Transverse colon (tissue), 4 donors: ENCODE measurements around the gene RBBP5. TPM values are rescaled to one million over a fixed set of nuclear protein-coding genes. Genes with fewer than 3 reads are reported as not detected.

Source experiments
- DNase-seq: peaks from one replicate; pipeline ENCODE4 v3.0.0-alpha.2; 2019
- H3K27ac ChIP-seq, 4 donors: fragments of 200-600 bp; sonication (generic); 2 replicates each; pipeline ENCODE4 v1.5.1; 2016 to 2018; ENCODE audit warnings: inconsistent platforms in 4 of 4
- H3K27me3 ChIP-seq: fragments of 200-600 bp; sonication (generic); 2 replicates; pipeline ENCODE4 v1.5.1; 2017; ENCODE audit warnings: inconsistent platforms
- H3K36me3 ChIP-seq, 4 donors: fragments of 200-600 bp; sonication (generic); 2 replicates each; pipeline ENCODE4 v1.5.1; 2017 to 2019; ENCODE audit warnings: inconsistent platforms in 4 of 4
- H3K4me1 ChIP-seq, 4 donors: fragments of 200-600 bp; sonication (generic); 2 replicates each; pipeline ENCODE4 v1.5.1; 2017 to 2020; ENCODE audit warnings: inconsistent platforms in 4 of 4
- H3K4me3 ChIP-seq, 4 donors: fragments of 200-600 bp; sonication (generic); 1 replicate in 1 of 4; 2 replicates in 3 of 4; pipeline versions ENCODE4 v1.5.1 to v1.6.1; 2017 to 2019; ENCODE audit warnings: inconsistent platforms in 4 of 4
- H3K9me3 ChIP-seq, 2 donors: fragments of 200-600 bp; sonication (generic); 2 replicates each; pipeline ENCODE4 v1.5.1; 2017 to 2019; ENCODE audit warnings: inconsistent platforms in 2 of 2
- EP300 ChIP-seq: sonication (generic); formaldehyde crosslinking; IDR thresholded peaks from one replicate; pipeline ENCODE4 v1.6.1; 2017; ENCODE audit warnings: antibody characterized with exemption, low read depth
- POLR2A ChIP-seq: fragments of 450-650 bp; IDR thresholded peaks from one replicate; pipeline ENCODE4 v1.6.1; 2016; ENCODE audit warnings: antibody characterized with exemption, mild to moderate bottlenecking, moderate library complexity
- POLR2AphosphoS5 ChIP-seq, 3 donors: sonication (generic); formaldehyde crosslinking; IDR thresholded peaks; one replicate each; pipeline ENCODE4 v1.6.1; 2016; ENCODE audit warnings: antibody characterized with exemption in 3 of 3
- WGBS, 2 donors: methylation state at CpG; one replicate each; pipeline ENCODE4 v1.1.5; 2018; ENCODE audit warnings: low coverage in 1 of 2; 5-methylcytosine and 5-hydroxymethylcytosine counted together
- in situ Hi-C, 4 donors: fragments of 200-750 bp; cut with MboI; loops; one replicate each; pipeline versions ENCODE4 v1.15.0 to v1.15.1; 2017; ENCODE audit warnings: low sequenced_read_pairs in 3 of 4, low pct_ligation_motif_present in 1 of 4, low pct_unique_long_range_greater_than_20kb in 1 of 4
- intact Hi-C: fragments of 100-400 bp; cut with DNase I; formaldehyde crosslinking; loops from one replicate; pipeline ENCODE4 v1.15.1; 2023; ENCODE audit warnings: low total_unique reads
- total RNA-seq, 4 donors: library from RNA; depleted of rRNA; stranded (reverse); fragments of >200 nt; gene quantifications; one replicate each; pipeline ENCODE4 v1.1.0, GENCODE V29; 2016
- TF ChIP-seq, protein P1 (sequence below), 5 experiments: fragments of 200-600 bp in 3 of 5; fragments of 450-650 bp in 2 of 5; sonication (generic) in 3 of 5; IDR thresholded peaks; 1 replicate in 2 of 5; 2 replicates in 3 of 5; pipeline ENCODE4 v1.5.1; 2016 to 2017; ENCODE audit warnings: antibody characterized with exemption in 5 of 5, inconsistent platforms in 3 of 5, mild to moderate bottlenecking in 2 of 5, moderate library complexity in 1 of 5

Gene RBBP5
- total RNA-seq, 4 donors from 2014 or later: 4.0 to 15.6 (median 10.2) TPM

DNA sequence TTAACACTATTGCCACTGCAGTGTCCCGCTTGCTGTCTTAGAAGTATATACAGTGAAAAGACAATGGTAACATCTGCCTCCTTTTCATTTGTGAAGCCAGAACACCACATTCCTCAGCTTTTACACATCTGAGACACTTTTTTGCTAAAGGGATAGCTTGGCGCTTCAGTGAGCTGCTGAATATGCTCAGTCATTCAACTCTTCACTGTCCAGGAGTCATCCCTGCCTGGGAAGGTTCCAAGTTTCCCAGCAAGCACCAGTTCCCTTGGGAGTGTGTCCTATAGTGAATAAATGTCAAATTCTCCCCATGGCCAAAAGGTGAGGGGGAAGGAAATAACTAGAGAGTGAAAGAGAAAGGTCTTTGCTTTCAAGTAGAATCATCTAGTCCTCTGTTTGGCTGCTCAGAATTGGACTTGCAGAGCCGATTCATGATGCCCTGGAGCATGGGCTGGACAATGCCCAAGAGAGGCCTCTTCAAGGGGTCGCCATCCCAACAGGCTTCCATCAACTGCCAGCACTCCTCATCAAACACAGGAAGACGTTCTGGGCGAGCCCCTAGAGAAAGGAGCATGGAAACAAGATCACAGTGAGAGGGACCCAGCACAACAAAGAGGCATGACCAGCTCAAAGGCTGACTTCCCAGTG lies 25.5 kb upstream of the RBBP5 start:
- Histone ChIP-seq H3K4me3 (no peak overlapping the region), H3K36me3 (peaks cover 0 to 10% (median 0%) of the 10 kb centered on the region in 4 donors), H3K27ac (no peak overlapping the region), H3K9me3 (no peaks in the 10 kb centered on the region), H3K4me1 (no peaks in the 10 kb centered on the region), H3K27me3 (no peaks in the 10 kb centered on the region)
- intact Hi-C loops (loop anchor here (10.0 kb wide), 1 partner anchor 107 kb away; no protein-coding TSS in a partner anchor), in situ Hi-C loops (no loop called here)
- WGBS, 2 donors: 83 to 92% methylated on average over 5 to 6 of the region's 6 CpGs
- no peak for DNase-seq
- TF ChIP-seq, protein P1, sequence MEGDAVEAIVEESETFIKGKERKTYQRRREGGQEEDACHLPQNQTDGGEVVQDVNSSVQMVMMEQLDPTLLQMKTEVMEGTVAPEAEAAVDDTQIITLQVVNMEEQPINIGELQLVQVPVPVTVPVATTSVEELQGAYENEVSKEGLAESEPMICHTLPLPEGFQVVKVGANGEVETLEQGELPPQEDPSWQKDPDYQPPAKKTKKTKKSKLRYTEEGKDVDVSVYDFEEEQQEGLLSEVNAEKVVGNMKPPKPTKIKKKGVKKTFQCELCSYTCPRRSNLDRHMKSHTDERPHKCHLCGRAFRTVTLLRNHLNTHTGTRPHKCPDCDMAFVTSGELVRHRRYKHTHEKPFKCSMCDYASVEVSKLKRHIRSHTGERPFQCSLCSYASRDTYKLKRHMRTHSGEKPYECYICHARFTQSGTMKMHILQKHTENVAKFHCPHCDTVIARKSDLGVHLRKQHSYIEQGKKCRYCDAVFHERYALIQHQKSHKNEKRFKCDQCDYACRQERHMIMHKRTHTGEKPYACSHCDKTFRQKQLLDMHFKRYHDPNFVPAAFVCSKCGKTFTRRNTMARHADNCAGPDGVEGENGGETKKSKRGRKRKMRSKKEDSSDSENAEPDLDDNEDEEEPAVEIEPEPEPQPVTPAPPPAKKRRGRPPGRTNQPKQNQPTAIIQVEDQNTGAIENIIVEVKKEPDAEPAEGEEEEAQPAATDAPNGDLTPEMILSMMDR (IDR thresholded peaks at IDR 0.05): no peak
- TF ChIP-seq POLR2A (no peak), EP300 (no peak), POLR2AphosphoS5 (IDR thresholded peaks at IDR 0.05) (no peak)

DNA sequence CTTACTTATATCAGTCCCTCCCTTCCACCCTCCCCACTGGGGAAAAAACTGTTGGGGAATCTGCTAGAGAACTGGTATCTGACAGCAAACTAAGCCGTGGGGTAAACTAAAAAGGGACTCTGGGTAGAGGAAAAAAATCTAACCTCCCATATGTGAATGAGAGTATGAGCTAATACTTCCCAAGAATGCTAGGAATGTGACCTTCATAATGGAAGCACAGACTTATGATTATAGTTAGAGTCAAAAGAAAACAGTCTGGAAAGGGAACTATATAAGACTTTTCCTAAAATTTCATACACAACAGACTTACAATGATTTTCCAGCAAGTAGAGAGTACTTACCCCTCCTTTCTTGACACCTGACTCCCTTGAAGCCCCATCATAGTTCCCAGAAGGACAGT lies 23.0 kb upstream of the RBBP5 start:
- Histone ChIP-seq H3K27ac (no peak overlapping the region), H3K27me3 (no peaks in the 10 kb centered on the region), H3K4me1 (peaks cover 0 to 9% (median 5%) of the 10 kb centered on the region in 4 donors), H3K9me3 (no peaks in the 10 kb centered on the region), H3K36me3 (peaks cover 0 to 10% (median 0%) of the 10 kb centered on the region in 4 donors), H3K4me3 (no peak overlapping the region)
- 54% methylated on average over 1 of the region's 1 CpG; no CpG with 5 or more reads in 1 of the 2 donors for WGBS, 2 donors
- no peak for TF ChIP-seq POLR2AphosphoS5 (IDR thresholded peaks at IDR 0.05)
- TF ChIP-seq, protein P1 (IDR thresholded peaks at IDR 0.05): no peak
- TF ChIP-seq EP300: no peak
- TF ChIP-seq POLR2A: no peak
- in situ Hi-C loops: no loop called here
- intact Hi-C loops: loop anchor here (10.0 kb wide), 1 partner anchor 110 kb away; no protein-coding TSS in a partner anchor
- DNase-seq: no peak

DNA sequence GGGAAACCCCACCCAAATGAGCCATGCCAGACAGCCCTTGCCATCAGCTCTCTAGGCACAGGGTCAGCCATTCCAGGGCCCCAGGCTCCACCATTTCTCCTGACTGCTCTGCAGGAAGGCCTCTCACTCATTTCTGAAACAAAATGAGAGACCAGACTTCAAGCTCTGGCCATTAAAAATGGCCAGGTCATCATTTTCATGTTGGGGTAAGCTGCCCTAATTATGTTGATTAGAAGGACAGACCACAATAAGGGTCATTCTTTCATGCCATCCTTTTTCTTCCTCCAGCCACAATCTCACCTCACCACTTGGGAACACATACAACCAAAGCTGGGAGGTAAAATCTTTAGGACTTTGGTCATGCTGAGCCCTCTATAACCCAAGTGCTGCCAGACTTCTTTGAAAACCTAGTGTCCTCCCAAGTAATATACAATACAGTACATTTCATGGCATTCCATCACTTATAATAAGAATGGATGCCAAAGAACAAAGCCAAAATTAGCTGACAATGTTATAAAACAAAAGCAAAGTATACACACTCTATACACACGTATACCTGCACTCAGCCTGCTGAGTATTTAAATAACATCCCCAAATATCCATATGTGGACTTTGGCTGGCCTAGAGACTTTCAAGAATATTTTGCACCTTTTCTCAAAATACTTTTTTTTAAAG lies 22.4 kb upstream of the RBBP5 start:
- WGBS, 2 donors: 76 to 88% methylated on average over 1 of the region's 1 CpG
- intact Hi-C loops (loop anchor here (10.0 kb wide), 1 partner anchor 111 kb away; no protein-coding TSS in a partner anchor), in situ Hi-C loops (no loop called here)
- H3K36me3 ChIP-seq: peaks cover 0 to 6% (median 0%) of the 10 kb centered on the region in 4 donors
- no peak for DNase-seq
- H3K9me3 ChIP-seq: no peaks in the 10 kb centered on the region
- no peak overlapping the region for H3K4me3 ChIP-seq
- H3K27ac ChIP-seq: no peak overlapping the region
- H3K27me3 ChIP-seq: no peaks in the 10 kb centered on the region
- peaks cover 0 to 9% (median 5%) of the 10 kb centered on the region in 4 donors for H3K4me1 ChIP-seq
- TF ChIP-seq POLR2A: no peak
- no peak for TF ChIP-seq EP300
- TF ChIP-seq, protein P1 (IDR thresholded peaks at IDR 0.05): no peak
- TF ChIP-seq POLR2AphosphoS5 (IDR thresholded peaks at IDR 0.05): no peak

DNA sequence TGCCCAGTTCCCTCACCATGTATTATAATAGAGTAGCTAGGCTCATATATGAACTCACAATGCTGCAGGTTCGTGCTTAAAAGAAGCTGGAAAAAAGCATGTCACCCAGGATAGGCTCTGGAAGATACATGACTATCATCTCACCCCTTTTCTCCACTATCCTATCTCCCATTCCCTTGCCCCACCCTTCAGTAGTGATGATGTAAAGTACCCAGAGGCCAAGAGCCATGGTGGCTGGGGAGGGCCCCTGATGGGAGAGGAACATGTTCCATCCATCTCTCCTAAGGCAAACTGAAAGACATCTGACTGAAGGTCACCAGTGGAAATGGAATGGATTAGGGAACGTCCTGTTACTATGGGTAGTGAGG lies 20.3 kb upstream of the RBBP5 start:
- no peak for TF ChIP-seq EP300
- no peak for TF ChIP-seq POLR2A
- no peak for TF ChIP-seq POLR2AphosphoS5 (IDR thresholded peaks at IDR 0.05)
- TF ChIP-seq, protein P1 (IDR thresholded peaks at IDR 0.05): no peak
- peaks cover 0 to 9% (median 5%) of the 10 kb centered on the region in 4 donors for H3K4me1 ChIP-seq
- WGBS, 2 donors: 33 to 41% methylated on average over 1 to 2 of the region's 2 CpGs
- no peak overlapping the region for H3K4me3 ChIP-seq
- no peaks in the 10 kb centered on the region for H3K27me3 ChIP-seq
- H3K9me3 ChIP-seq: no peaks in the 10 kb centered on the region
- in situ Hi-C loops: no loop called here
- H3K27ac ChIP-seq: no peak overlapping the region
- peaks cover 0 to 2% (median 0%) of the 10 kb centered on the region in 4 donors for H3K36me3 ChIP-seq
- DNase-seq: no peak
- intact Hi-C loops: loop anchor here (10.0 kb wide), 1 partner anchor 113 kb away; no protein-coding TSS in a partner anchor
